Stimulated activated CD4-positive, alpha-beta T cell treated with anti-CD3 and anti-CD28 coated beads, Interleukin-12 subunit alpha, Interleukin-12 subunit beta, amount 100 ng/mL, for 24 hours (primary cell): Measurements from ENCODE around the gene ATIC.
"Not testable (repeated sequence)": the region's sequence is repeated elsewhere in the genome, so short reads cannot be mapped to it uniquely, and the experiment has no call there.

Experiments
- DNase-seq, 2 experiments: peaks; one replicate each; pipeline ENCODE4 v3.0.0-alpha.2; 2020; ENCODE audit warnings: low read depth in 2 of 2

Gene ATIC

DNA sequence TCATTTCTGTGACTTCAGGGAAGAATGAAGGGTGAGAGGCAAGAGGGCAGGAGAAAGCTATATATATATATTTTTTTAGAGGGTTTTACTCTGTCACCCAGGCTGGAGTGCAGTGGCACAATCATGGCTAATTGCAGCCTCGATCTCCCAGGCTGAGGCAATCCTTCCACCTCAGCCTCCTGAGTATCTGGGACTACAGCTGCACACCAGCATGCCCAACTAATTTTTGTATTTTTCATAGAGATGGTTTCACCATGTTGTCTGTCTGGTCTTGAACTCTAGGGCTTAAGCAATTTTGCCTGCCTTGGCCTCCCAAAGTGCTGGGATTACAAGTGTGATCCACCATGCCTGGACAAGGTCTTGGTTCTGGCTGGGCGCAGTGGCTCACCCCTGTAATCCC, 3.4 kb downstream of the ATIC start:
- DNase-seq: no peak

DNA sequence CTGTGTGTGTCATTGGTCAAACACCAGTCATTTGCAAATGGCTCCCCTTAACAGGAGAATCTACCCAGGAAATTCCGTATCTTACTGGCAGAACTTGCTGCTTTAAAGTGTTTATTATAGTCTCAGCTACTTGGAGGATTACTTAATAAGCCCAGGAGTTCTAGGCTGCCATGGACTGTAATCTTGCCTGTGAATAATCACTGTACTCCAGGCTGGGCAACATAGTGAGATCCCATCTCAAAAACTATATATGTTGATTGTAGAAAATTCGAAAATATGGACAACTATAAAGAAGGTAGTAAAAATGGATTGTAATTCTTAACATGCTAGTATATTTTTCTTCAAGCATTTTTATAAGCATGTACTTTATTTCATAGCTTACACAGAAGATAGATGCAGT, 4.5 kb downstream of the ATIC start:
- no peak for DNase-seq

- no peak for DNase-seq
Observed at GRCh38 chr2:215319500-215319899, 7.6 kb downstream of the ATIC start.

GRCh38 chr2:215320102-215320501, 8.2 kb downstream of the ATIC start:
- DNase-seq: no peak

- no peak for DNase-seq
Observed at GRCh38 chr2:215320679-215321078, 8.8 kb downstream of the ATIC start.

GRCh38 chr2:215324811-215325210, 13.0 kb downstream of the ATIC start:
- no peak for DNase-seq

- no peak for DNase-seq
Observed at GRCh38 chr2:215328066-215328465, 16.2 kb downstream of the ATIC start.

- DNase-seq: no peak
Observed at GRCh38 chr2:215332872-215333595, 21.2 kb downstream of the ATIC start.

- DNase-seq: no peak
Observed at GRCh38 chr2:215338883-215339679, 27.2 kb downstream of the ATIC start.

DNA sequence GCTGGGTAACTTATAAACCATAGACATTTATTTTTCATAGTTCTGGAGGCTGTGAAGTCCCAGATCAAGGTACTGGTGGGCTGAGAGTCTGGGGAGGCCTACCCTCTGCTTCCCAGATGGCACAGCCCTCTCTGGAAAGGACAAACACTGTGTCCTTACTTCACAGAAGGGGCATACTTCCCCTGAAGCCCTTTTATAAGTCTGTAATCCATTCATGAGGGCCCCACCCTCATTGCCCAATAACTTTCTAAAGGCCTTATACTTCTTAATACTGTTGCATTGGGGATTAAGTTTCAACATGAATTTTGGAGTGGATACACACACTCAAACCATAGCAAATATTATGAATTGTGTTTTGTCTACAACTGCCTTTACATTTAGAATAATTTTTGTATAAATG, 36.0 kb downstream of the ATIC start:
- DNase-seq: no peak

- DNase-seq: no peak
Observed at GRCh38 chr2:215352602-215353001, 40.7 kb downstream of the ATIC start.

DNA sequence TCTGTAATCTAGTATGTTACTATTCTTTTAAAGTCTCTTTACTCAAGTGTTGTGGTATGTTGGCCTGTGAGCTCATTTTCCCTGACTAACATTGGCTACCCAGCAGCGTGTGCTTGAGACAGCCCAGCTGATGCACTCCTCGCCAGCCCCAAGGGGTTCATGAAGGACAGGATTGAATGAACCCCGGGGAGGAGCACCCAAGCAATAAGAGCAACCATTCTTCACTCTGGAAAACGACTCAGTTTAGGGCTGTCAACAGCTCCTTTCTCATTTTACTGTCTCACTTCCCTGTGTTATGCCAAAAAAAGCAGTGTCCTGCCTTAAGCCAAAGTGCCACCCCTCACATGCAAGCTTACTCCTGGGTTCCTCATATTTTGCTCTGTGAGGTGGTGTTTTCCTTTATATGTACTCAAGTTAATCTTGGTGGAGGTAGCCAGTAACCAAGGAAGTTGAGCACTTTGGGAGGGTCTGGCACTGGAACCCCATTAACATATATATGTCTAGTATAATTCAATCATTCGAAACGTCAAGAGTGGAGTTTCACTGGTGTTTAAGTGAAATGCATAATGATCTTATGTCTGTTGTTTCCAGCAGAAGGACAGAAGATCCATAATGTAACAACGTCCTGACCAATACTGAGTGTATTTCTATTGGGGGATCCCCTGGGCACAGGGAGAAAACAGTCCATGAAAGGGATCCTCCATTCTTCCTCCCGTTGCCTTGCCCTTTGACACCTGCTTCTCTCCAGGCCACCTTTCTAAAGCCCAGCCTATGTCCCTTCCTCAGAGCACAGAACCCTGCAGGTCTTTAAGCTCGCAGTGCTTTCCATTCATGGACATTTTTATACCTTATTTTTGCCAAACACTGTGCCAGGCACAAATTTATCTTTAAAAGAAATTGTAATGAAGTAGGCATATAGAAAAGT, 43.2 kb downstream of the ATIC start:
- no peak for DNase-seq

- no peak for DNase-seq
Observed at GRCh38 chr2:215355801-215356200, 43.9 kb downstream of the ATIC start.

DNA sequence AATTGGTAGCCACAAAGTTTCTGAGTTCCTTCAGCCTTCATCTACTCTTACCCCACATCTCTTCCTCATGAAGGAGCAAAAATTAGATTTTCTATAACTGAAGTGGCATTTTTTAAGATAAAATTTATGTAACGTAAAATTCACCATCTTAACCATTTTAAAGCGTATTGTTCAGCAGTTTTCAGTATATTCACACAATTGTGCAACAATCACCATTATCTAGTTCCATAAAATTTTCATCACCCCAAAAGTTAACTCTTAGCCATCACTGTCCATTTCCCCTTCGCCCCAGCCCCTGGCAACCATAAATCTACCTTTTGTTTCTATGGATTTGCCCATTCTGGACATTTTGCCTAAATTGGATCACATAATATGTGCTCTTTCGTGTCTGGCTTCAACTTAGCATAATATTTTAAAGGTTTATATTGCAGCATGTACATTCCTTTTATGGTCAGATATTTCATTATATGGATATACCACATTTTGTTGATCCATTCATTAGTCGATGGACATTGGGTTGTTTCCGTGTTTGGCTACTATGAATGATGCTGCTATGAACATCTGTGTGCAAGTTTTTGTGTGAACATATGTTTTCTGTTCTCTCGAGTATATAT, 44.6 kb downstream of the ATIC start:
- no peak for DNase-seq

GRCh38 chr2:215356948-215357461, 45.1 kb downstream of the ATIC start:
- no peak for DNase-seq

GRCh38 chr2:215357660-215358059, 45.8 kb downstream of the ATIC start:
- DNase-seq: no peak

DNA sequence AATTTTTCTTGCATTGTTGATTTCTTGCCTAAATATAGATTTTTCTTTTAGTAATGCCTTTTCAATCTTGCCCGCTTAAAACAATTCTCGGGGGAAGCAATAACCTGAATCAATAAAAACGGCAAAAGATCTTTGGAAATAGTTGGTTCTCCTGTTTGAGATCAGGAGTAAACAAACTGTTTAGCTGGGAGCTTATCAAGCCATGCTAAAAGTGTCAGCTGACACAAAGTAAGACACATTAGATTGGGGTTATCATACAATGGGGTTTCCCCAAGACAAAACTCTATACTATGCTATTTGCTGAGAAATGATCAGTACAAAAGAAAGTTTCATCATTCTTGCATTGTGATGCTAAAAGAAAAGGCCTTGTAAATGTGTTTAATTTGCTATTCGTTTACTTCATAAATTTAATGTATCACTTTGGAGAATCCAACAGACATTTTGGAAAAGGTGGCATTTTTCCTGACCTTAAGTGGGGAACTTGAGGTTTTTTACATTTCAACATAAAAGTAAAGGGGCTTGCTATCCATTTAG, 46.5 kb downstream of the ATIC start:
- DNase-seq: no peak

DNA sequence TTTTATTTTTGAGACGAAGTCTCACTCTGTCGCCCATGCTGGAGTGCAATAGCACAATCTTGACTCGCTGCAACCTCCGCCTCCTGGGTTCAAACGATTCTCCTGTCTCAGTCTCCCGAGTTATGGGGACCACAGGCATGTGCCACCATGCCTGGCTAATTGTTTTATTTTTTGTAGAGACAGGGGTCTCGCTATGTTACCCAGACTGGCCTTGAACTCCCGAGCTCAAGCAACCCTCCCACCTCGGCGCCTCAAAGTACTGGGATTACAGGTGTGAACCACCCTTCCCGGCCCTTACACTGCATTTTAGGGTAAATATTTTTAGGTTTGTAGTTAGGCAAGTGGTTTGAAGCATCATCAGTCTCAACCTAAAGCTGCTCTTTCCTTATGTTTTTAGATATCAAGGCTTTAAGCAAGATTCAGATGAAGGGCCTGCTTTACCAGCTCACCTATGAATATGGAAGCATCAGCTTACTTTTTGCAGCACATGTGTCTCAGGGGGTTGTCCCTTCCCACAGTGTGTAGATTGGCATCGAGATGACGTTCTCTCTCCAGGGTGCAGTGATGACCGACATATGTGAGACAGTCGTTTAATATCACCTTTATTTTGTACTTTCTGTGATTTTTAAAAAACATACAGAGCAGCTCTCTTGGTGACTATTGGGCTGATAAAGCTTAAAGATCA, 47.2 kb downstream of the ATIC start:
- no peak for DNase-seq

DNA sequence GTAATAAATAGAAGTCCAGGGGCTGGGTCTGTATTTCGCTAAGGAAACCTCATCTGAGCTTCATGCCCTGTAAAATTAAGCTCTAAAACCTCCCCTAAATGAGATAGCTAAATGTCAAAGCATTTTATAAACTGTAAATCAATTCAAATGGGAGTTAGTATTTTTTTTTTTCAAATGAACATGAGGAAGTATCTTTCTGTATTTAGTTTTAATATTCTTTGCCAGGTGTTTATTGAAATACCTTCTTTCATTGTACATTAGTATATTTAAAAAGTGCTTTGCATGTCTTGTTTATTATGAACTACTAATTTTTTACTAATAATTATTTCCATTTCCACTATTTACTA, 47.7 kb downstream of the ATIC start:
- no peak for DNase-seq

GRCh38 chr2:215360059-215360458, 48.2 kb downstream of the ATIC start:
- not testable (repeated sequence) for DNase-seq

DNA sequence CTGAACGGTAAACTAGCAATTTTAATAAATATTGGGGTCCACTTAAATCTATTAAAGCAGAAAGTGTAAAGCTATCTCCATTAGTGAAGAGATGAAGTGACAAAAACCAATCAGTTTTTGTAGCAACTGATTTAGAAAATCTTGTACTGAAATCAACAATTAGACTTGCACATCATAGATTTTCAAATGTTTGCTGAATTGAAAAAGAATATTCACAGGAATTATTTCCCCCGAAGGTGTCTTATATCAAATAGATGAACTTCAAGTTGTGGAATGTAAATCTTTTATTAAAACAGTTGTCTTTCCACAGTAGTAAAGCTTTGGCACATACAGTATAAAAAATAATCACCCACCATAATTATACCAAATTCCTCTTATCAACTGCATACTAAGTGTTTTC, 48.7 kb downstream of the ATIC start:
- no peak for DNase-seq
